GM19468 (cell line): ENCODE data around the gene CRYGN.

Experiments
- ATAC-seq: cut with Tn5 transposase; IDR thresholded peaks from one replicate; pipeline ENCODE4 v1.9.1; 2021; ENCODE audit warnings: mild to moderate bottlenecking, moderate library complexity, moderate number of reproducible peaks; ENCODE audit not compliant: unreplicated experiment; ENCODE audit errors: extremely low read depth

CRYGN gene

DNA sequence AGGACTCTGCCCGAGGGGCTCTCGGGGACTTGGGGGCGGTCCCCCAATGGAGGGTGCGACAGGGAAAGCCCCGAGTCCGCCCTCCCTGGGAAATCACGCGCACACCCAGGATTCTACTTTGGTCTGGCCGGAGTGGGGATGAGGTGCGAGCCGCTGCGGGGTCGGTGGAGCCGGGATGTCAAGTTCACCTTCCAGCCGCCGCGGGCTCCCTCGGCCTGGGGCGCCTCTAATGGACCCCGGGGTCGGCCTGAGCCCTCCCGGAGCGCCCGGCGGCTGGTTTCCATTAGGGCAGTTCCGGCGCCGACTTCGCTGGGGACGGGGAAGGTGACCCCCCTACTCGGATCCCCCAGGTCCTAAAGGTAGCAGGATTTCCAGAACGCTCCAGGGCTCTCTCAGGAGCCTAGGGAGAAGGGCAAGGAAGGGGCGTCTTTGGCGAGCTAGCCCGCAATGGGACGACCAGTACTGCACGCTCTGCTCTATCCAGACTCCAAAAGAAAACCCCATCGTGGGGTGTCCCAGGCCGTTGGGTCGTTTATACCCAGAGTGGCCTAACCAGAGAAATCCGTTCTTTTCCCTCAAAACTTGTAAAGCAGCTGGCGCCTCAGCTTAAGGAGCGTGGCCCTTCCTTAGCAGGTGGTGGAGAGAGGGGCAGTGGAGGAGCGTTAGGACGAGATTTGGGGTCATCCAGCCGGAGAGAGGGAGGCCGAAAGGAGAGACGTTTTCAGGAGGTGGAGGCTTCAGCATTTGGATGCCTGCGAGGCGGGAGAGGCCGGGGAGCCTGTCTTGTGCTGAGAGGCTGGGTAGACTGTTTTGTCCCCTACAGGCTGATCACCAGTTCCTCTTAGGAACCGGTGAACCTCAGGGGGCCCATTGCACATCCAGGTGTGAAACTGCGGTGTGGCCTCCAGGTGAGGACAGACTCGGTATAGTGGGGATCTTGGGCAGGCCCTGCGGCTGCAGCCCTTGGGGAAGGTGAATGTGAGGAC, 29.2 kb downstream of the CRYGN start:
- no peak for ATAC-seq

DNA sequence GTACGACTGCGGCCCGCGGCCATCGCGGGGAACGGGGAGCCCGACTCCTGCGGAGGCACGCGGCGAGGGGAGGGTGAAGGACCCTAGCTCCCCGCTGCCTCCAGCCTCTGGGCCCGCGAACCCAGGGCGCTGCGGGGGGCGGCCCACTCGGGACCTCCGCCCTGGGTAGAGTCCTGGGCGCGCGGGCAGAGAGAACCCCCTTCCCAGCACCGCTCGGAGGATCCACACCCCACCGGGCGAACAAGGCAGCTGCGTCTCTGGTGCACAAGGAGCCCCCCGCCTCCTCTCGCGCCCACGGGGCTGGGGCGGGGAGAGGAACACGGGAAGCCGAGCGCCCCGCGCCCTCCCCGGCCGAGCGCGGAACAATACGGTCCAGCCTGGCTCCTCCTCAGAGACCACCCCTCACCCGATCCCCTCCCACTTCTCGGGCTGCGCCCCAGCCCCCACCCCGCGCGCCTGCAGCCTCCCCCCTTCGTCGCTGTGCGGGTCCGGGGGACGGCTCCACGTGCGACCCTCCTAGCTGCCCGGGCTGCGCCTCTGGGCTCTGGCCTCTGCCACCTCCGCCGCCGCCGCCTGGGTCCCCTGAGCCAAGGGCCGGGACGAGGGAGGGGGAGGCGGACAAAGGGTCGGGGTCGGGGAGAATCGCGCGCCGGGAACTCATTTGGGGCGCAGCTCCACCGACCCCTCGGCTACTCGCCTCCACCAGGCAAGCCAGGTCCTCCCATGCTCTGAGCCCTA, 30.1 kb downstream of the CRYGN start, which contains the start of gene WDR86:
WDR86 (minus strand) TSS at position 372 of the 738 bp plus-strand sequence. CDS start 449 bp downstream, outside the sequence.
- ATAC-seq = no peak

DNA sequence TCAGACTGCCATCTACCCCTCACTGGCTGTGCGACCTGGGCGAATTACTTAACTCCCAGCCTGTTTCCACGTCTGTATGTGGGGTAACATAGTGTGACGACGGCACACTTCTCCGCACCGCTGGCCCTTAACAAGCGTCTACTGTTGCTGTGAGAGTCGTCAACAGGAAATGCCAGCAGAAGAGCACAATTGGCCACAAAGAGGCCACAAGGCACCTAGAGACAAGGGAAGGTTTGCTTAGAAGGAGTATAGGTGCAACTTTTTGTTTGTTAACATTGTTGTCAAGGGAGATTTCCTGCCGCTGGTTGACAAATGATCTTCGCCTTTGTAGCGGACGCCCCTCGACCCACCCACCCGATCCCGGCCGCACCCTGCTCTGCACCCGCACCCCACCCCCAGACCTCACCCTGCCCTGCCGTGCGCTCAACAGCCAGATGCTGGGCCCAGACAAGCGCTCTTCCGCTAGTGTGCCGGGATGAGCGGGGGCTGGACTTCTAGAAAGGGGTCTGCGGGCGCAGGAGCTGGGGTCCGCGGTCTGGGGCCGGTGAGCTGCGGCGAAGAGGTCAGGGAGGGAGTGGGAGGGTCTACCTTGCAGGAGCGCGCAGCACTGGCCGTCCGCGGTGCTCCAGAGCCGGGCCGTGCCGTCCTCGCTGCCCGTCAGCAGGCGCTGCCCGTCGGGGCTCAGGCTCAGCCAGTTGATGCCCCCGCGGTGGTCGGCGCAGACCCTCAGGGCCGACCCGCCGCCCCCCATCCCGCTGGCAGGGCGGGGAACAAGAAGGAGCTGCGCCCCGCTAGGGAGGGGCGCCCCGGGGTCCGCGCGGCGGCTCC, 30.9 kb downstream of the CRYGN start:
- no peak for ATAC-seq

DNA sequence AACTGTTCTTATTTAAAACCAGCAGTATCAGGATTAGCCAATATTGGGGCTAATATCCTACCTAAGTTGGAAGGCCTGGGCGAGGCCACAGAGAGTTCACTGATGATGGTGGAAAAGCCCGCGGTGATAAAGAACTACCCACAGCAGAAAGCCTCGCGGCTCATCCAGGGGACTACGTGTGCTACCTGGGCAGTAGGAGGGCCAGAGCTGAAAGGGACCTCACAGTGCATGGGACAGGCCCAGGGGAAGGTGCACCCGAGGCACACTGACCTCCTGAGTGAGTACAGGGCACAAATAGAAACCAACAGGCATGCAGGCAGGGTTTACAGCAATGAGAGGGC, 31.5 kb downstream of the CRYGN start:
- ATAC-seq = no peak

DNA sequence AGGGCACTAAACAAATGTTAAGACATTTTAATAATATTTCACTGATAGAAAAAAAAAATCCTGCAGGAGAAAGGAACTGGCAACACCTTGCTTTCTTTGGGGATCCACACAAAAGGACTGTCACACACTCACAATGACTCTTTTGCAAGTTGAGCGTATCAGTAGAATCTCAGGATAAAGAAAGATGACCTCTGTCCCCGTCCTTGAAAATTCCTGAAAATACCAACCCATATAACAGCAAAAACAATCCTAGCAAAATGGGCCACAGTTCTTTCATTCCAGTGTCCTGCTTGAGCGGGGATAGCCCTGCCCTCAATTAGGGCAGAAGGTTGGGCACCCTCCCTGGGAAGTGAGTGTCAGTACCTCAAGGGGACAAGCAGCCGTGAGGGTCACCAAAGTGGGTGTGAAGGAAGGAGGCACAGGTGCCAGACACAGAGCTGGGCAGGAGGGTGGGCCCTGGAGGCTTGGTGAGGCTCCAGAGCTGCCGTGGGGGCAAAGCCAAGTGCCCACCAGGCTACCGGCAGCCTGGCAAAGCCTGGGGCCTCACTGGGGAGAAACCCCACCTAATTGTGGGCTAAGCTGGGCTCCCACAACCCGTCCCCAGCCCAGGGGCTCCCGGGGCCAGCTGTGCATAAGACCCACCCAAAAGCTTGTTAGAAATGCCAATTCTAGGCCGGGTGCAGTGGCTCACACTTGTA, 32.9 kb downstream of the CRYGN start:
- no peak for ATAC-seq

DNA sequence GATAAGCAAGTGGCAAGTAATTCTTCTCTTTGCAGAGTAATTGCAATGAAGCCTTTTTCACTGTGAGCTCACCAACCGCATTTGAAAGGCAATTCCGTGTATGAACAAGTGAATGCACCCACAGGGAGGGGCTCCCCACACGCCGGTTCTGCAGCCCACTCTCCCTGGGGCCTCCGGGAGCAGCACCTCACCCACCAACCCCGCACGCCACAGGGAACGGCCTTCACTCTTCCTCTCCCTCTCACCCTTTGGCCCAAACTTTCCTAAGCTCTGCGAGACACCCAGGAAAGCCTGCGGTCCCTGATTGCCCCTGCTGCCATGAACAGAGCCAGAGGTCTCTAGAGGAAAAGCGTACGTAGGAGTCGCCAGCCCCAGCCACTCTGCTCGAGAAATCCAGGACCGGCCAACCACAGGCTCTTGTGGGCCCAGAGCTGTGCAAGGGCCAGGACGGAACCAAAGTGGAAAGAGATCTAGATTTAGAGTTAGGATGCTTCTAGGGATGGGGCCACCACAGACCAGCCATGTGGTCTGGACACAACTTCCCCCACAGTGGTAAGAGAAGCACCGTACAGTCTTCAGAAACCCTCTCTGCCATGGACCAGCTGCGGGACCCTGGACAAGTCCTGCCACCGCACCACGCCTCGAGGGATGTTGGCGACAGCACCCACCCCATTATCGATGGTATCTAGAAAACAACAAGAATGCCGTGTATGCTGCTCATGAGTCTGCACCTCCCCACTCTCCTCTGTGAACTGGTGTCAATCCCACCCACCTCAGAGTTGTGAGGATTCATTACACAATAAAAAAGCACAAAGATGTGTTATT, 33.7 kb downstream of the CRYGN start:
- no peak for ATAC-seq

DNA sequence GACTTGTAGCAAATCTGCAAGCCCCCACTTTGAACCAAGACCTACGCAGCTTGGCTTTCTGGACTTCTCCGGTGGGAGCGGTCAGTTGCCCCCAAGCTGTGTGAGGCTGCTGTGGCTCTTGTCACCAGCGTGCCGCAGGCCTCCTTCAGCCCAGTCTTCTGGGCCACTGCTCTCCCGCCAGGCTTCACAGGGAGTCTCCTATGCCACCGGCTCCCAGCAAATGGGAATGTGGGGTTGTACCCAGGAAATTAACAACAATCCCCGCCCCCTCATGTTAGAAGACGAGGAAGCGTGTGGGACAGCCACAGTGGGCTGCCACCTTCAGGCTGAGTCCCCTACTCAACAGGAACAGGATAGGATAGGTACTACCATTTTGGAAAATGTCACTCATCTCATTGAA, 34.4 kb downstream of the CRYGN start:
- ATAC-seq = no peak

DNA sequence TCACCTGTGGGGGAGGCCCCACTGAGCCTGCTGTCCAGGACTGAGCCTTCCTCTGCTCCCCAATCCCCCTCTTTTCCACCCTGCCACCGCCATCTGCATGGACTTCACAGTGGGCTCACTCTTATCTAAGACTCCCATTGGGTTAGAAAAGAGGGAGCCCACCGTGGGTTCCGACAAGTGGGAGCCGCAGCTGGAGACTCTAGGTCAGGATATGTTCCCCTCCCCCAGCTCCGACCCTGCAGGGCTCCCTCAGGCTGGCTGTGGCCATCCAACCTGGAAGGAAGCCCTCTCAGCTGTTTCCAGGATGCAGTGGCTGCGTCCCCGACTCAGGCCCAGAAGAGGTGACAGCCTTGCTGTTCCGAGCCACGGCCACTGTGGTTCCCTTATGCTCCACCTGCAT, 34.9 kb downstream of the CRYGN start:
- ATAC-seq = no peak

DNA sequence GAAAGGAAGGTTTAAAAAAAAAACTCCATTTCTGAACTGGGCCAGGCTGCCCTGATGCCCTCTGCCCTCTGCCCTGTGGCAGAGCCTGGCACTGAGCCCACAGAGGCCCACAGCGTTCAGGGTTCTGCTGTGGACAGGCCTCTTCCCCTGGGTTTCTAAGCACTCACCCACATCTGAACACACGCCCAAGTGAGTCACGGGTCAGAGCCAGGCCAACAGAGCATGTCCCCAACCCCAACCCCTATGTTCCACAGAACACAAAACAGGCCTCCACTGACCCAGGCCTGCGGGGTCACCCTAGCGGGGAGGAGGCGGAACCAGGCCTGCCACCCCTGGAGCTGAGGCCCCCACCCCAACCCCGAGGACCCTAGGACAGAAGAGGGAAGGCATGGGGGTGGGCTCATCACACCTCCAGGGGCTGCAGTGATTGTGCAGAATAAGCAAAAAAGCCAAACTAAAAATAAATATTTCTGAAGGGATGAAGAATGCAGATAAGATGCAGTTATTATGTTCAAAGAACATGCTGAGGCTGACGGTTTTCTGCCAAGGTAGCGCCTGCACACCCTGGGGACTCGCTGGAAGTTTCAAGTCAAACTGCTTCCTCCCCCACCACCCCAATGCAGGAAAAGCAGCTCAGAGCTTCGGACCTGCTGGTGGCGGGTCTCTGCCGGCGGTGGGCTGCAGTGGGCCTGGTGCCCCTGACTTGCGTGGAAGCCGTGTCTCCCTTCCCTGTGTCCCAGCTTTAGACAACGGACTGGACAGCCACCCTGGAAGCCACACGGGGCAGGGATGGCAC, 35.5 kb downstream of the CRYGN start:
- no peak for ATAC-seq

DNA sequence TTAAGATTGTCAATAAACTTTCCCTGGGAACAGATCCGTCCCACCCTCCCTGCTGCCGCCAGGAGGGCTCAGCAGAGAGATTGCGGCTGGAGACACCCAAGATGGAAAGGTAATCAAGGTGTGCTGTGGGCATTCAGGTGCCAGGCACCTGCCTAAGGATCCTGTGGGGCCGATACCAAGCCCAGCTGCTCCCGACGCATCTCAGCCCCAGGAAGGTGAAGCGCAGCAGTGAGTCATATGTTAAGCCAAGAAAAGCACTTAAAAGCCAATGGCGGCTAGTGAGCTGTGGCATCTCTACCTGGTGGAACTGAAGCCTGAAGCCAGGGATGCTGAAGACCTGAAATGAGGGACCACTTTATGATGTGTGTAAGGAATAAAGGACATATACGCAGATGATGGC, 36.2 kb downstream of the CRYGN start:
- ATAC-seq = no peak

DNA sequence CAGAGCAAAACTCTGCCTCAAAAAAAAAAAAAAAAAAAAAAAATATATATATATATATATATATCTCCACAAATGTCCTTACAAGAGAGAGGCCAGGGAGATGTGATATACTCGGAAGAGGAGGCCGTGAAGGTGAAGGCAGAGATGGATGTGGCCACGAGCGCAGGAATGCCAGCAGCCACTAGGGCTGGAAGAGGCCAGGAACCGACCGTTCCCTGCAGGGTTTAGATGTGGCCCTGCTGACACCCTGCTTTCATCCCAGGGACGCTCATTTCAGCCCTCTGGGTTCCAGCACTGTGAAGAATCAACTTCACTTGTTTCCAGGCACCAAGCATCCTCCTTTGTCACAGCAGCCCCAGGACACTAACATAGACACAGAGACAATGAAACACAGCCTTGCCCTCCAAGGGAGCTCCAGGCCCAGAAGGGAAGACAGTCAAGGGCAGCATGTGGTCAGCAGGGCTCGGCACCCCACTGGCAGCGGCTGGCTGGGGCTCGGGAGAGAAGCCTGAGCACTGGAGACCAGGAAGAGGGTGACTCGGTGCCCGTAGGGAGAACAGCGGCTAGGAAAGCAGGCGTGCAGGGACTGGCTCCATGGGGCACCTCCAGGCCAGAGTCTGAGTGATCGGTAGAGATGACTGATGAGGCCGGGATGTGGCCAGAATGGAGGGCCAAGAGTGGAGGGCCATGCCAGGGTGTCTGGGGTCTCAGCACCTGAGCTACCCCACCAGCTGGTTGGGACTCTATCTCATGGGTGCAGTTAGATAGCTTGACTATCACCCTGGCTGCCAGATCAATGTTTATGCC, 37.7 kb downstream of the CRYGN start:
- ATAC-seq = no peak

DNA sequence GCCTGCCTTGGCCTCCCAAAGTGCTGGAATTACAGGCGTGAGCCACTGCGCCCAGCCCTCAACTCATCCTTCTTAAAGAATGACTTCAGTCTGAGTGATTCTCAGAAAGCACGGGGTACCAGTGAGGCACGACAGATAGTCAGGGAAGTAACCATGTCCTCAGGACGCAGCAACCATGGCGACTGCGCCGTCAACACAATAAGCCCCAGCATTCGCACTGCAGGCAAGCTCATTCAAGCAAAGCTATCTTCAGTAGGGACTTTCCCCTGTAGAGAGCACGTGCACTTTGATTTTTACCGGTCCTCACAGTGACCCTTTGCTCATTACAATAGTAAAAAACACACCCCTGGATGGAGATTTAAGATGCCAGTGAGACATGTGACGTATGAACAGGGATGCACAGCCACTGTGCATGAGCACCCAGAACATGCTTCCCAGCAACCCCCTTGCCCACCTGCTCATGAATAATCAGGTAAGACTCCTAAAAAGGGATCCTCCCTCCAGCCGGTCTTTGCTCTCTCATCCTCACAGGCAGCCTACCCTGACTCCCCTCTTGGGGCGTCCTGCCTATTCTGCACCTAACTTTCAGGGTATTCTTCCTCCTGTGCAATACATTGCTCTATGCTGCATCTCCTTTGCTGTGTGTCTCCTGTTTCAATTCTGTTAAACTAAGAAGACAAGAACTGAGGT, 39.2 kb downstream of the CRYGN start:
- ATAC-seq = peak; percentile 72

DNA sequence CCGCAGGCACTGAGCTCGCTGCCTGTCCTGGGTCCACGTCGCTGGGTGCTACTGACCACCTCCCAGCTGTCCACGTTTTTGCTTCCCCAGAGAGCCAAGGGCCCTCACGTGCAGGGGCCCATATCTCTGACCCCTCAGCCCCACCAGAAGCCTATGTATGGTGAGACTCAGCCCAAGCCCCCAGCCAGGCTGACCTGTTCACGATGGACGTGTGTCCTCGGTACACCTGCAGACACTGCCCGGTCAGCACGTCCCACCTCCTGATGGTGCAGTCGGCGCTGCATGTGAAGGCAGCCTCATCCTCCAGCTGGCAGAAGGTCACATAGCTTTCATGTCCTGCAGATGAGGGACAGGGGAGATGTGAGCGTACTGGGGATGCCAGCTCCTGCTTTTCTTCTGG, 40.0 kb downstream of the CRYGN start:
- no peak for ATAC-seq

DNA sequence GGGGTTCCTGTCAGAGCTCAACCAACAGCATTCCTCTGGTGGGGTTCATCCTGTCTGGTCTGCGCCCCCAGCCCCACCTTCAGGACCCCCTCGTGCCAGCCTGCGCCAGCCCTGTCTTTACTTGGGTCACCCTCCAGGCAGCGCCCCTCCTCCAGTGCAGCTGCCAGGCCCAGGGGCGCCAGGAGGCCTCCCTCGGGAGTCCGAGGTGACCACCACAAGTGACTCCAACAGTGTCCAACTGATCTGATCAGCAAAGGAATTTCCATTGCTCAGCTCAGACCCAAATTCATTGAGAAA, 40.7 kb downstream of the CRYGN start:
- ATAC-seq = no peak

DNA sequence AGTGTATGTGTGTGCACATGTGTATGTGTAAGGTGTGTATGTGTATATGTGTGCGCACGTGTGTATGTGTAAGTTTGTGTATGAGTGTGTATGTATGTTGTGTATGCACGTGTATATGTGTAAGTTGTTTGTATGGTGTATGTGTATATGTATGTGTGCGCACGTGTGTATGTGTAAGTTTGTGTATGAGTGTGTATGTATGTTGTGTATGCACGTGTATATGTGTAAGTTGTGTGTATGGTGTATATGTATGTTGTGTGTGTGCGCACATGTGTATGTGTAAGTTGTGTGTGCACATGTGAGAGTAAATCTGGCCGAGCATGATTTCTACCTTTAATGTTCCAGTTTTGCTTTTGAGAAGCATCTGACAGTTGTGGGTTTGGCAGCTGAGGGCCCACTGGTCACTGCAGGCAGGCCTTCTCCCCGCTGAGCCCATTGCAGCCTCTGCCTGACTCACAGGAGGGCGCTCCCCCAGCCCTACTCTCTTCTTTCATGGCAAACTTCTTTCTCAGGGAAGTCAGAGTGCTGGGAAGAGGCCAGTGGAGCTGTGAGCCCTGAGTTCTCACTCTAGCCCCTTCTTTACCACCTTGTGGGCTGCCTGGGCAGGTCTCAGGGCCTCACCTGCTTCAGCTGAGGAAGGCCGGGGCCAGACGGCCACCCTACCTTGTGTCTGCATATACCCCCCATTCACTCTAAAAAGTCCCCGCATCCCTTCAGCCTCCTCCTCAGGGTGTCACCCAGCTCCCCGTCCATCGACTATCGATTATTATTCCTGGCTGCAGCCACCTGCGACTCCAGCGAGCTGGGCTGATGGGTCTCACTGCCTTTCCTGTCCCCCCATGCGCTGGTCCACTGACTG, 41.3 kb downstream of the CRYGN start:
- no peak for ATAC-seq

DNA sequence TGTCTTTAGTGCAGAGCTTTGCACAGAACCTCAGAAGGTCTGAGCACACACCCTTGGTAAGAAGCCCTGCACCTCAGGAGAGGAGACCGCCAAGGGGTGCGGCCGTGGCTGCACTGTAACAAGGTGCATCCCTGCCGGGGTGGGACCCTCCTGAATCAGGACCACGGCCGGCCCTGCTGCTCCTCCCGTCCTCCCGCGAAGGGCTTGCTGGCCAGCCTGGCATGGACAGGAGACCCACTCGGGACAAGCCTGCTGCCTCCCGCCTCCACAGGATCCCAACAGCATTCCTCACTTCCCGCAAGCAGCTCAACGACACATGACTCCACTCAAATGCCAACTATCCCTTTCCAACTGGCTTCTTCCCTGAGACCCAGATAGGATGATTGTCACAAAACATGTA, 42.9 kb downstream of the CRYGN start:
- ATAC-seq = no peak
